ENCODE data around the gene NOTCH1.

NOTCH1 gene

DNA sequence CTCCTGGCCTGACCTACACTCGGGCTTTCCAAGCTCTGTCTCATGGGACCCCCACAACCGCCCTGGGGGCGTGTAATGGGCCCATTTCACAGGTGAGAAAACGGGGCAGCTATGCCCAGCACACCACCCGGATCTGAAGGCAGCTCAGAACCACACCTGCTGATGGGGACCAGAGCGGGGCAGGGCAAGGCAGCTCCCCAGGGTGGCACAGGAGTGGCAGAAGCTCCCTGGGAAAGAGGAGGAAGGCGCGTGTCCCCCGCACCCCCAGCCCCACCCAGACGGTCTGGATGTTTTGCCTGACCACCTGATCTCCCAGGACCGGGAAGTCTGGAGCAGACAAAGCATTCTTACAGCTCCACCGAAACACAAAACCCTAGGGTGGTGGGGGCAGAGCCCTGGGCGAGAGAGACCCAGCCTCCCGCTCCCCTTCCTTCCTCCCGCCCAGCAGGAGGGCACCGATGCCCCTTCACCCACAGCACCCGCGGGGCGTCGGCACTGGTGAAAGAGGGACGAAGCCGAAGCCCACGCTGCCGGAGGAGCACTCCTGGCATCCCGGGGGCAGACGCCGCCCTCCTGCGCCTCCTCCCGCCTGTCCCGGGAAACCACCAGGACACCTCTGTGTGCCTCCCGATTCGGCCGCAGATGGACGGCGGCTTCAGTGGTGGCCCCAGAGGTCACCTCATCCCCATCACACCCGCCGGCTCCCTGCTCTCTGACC is 14.5 kb downstream of the NOTCH1 start:
- no peak for DNase-seq

DNA sequence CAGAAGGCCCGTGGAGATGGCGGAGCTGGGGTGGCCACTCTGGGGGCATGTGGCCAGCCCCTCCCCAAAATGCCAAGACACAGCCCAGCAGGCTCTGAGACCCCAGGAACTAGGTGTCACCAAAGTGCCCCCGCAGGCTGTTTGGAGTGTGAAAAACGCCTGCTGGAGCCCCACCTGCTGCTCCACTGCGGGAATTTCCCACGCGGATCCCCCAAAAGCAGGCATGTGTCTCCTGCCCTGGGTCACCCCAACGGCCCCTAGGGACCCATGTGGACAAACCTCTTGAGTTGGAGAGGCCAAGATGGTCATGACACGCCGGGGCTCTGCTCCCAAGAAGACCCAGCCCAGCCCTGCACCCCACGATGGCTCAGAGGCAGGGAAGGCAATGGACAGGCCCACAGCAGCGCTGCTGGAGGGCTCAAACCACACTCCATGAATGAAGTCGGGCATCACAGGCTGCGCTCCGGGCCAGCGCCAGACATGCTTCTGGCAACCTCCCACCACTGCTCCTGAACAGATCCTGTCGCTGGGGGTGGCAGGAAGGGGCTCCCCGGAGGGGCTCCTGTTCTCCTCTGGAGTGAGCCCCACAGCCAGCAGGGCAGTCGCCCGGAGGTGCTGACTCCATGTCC is 15.3 kb downstream of the NOTCH1 start:
- no peak for DNase-seq

DNA sequence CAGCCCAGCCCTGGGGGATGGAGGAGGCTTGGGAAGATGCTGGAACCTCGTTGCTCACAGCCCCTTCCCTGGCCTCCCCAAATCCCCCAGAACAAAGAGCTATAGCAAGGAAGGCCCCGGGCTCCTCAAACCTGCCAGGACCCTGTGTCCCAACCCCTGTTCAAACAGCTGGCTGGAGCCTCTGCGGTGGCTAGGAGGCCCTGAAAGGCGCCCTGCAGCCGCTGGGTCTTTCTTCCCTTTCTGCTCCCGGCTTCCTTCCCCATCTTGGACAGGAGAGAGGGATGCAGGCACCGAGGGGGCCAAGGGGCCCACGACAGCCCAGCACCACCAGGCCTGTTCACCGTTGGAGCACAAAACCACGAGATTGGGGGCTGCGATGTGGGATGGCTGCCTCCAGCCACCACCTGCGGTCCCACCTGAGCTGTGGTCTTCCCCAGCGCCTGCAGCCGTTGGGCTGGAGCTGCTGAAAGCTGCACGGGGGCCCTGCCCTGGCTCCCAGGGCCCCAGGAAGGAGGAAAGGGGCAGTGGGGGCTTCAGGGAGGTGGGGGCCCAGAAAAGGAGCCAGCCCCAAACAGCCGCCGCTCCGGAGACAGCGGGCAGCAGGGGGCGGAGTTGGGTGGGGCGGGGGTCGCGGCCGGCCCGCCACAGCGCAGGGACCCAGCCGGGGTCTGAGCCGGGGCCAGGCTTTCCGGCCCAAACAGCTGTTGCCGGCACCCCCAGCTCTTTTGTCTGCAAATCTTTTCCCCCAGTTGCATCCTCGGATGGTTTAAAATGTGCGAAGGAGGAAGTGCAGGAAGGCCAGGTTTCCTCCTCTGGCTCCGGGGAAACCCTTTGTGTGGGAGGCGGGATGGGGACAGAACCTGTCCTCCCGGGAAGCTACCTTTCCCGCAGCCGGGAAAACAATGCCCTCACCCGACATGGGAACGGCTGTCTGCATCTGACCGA is 16.1 kb downstream of the NOTCH1 start:
- no peak for DNase-seq

DNA sequence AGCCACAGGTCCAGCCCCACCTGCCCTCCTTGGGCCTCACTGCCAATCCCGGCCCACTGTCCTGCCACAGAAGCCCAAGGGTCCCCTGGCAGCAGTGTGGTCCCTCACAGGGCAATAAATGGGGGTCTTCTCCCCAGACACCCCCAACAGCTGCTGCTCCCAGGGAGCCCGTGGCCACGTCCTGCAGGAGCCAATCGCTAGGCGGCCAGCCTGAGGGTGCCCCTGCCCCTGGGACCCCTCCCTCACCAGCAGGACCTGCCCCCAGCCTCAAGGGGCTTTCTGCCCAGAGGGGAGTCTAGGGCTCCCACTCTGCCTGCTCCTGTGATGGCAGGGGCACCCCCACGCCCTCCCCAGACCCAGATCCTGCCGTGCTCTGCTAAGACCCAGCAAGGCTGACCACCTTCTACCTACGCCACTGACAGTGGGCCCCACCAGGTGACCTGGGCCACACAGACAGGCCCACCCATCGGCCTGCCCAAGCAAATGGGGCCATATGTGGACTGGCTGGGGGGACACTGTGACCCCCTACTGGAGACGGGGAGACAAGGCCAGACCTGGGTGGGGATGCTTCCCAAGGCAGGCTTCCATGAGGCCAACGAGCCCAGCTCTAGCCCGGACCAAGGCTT is 17.0 kb downstream of the NOTCH1 start:
- DNase-seq, result no peak

DNA sequence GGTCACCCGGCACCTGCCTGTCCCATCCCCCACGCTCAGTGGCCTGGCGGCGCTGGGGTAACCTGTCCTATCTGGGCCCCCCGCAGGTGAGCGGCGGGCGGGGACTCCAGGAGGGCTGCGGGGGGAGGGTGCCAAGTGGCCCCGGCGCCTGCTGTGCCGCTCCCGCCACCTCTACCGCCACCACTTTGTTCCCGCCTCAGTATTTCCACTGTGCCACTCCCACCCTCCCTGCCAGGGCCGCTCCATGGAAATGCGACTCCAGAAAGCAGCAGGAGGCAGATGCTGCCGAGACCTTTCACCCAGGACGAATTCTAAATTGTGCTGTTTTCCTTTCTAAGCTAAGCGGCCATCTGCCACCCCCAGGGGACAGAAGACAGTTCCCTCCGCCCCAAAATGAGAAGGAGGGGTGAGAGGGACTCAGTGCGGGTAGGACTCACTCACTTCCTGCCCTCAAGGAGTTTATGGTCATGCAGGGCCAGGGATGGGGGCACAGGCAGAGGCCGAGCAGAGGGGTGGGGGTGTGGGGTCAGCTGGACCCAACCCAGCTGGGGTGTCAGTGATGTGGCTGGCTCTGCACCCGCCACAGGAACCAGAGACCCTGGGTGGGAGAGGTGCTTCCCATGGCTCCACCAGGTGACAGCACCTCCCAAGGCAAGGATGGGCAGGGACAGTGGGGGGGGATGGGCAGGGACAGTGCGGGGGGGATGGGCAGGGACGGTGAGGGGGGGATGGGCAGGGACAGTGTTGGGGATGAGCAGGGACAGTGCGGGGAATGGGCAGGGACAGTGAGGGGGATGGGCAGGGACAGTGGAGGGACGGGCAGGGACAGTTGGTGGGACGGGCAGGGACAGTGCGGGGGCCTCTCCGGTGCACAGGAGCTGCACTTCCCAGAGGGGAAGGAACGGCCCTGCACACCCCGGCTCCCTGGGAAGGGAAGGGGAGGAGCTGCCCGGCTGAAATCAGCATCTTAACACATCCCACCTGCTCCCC is 17.8 kb downstream of the NOTCH1 start:
- DNase-seq, result no peak

DNA sequence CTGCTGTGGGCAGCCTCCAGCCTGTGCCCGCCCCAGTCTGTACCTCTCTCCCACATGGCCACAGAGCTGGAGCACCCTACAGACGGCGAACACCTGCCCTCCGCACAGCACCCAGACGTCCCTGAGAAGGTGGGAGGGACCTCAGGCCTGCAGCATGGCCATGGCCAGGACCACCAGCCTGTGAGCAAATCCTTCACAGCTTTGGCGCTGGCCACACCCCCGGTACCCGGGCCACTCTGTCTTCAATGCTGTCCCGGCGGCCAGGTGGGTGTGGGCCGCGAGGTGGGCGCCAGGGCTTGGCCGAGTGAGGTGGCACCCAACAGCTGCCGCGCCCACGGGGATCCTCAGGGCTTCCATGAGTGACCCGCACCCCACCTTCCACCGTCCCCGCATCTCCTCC is 18.7 kb downstream of the NOTCH1 start:
- DNase-seq, result no peak

DNA sequence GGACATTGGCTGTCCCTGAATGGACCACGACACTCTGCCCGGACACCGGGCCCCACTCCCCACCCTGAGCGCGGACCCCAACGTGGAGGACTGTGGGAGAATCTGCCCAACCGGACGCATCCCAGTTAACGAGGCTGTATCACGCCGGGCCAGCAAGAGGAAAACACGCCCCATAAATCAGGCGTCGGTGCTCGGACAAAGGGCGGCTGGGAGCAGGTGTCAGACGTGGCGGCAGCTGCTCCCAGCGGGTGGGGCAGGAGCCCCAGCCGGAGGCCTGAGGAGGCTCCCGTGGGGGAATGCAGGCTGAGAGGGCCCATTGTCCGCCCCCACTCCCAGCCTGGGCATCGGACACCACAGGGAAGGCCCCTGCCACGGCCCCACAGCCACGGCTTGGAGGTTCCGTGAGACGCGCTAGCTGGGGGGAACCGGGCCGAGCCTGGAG is 19.2 kb downstream of the NOTCH1 start:
- DNase-seq, result no peak

DNA sequence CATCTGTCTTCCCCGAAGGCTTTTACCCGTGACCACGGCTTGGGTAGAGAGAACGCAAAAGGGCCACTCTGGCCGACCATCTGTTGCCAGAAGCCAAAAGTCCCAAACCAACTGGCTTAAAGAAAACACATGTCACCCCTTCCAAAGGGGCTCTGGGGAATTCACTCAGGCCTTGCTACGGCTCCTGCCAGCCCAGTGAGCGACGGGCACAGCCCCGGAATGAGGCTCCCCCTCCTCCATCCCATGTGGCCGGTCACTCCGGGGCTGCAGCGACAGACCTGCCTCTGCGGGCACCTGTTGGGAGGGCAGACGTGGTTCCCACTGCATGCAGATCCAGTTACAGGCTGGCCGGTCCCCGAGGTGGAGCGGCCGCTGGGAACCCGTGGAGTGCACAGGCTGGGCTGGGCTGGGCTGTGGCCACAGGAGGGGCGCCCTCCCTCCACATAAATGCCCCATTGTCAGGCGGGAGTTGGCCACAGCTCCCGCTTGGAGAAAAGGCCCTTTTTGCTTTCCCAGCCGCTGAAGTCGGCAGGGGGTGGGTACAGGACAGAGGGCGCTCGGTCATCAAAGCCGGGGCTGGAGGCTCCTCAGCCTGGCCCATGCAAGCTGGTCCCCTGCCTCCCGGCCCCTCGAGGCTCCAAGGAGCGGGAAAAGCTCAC is 19.9 kb downstream of the NOTCH1 start:
- DNase-seq, result no peak

DNA sequence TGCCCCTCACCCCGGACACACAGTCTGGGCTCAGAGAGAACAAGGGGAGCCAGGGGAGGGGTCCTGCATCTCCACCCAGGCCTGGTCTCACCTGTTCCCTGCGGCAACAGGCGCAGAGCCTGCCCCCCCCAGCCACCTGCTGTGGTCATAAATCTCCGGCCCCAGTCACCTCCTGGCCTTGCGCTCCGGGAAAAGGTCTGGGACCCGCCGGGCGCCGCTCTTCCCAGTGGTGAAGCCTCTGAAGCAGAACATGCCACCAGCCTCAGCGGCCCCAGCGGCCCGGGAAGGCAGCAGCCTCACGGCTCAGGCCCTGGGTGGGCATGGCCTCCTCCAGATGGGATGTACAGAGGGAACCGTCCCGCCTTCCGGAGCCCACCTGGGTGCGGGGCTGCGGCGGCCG is 20.6 kb downstream of the NOTCH1 start:
- DNase-seq, result no peak

DNA sequence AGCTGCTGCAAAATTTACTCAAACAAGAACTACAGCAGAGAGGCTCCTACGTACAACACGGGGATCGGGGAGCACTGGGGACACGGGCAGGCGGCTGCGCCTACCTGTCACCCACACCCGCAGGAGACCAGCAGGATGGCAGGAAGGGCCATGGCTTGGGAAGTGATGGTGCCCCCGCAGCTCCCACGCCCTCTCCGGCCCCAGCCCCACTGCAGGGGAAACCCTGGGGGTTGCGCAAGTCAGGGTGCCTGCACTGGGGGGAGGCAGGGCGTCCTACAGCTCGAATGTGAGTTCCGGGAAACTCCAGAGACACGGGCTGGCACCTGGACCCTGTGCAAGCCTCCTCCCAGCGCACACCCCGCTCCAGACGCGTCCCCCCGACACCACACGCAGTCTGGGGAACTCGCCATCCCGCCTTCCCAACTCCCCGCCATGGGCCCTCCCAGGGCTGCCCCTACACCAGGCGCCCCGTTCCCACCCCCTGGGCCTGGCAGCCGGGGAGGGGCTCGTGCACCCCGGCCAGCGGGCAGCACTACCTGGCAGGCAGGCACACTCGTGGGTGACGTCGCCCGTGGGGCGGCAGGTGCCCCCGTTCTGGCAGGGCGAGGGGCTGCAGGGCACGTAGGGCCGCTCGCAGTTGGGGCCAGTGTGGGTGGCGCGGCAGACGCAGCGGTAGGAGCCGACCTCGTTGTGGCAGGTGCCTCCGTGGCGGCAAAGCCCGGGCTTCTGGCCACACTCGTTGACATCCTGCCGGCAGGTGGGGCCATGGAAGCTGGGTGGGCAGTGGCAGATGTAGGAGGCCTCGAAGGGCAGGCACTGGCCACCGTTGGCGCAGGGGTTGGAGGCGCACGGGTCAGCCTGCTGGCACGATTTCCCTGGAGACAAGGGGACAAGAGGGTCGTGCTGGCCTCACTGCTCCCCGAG is 23.3 kb downstream of the NOTCH1 start:
- DNase-seq, result no peak

DNA sequence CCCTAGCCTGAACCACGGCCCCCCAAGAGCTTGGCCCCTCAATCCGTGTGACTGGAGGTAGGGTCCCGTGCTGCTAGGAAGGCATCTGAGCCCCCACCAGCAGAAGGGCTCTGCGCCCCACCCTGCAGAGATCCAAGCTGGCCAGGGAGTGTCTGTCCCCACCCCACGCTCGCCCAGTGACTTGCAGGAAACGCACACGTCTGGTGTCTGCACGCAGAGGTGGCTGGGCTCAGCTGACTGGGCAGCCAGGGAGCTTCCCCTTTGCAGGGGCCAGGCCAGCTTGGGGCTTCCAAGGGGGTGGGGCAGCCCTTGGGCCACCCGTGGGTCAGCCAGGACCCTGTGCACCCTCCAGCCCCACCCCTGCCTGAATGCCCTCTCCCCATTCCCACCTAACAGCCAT is 24.3 kb downstream of the NOTCH1 start:
- DNase-seq, result no peak

DNA sequence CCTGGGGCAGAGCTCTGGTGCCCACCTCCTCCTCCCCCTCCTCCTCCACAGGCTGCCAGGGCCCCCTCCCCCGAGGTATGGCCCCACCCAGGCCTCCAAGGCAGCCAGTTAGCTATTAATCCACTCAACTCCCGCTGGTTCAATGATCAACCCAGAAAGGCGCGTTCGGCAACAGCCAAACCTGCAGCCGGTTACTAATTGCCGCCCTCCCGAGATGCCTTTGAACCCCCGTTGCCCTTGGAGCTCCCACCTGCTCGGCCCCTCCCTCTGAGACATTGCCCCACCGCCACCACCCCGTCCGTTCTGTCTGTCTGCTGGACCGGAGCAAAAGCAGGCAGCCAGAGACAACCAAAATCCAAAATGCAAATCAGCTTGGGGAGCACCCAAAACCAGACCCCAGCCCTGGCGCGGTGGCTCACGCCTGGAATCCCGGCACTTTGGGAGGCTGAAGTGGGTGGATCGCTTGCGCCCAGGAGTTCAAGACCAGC is 25.8 kb downstream of the NOTCH1 start:
- no peak for DNase-seq

DNA sequence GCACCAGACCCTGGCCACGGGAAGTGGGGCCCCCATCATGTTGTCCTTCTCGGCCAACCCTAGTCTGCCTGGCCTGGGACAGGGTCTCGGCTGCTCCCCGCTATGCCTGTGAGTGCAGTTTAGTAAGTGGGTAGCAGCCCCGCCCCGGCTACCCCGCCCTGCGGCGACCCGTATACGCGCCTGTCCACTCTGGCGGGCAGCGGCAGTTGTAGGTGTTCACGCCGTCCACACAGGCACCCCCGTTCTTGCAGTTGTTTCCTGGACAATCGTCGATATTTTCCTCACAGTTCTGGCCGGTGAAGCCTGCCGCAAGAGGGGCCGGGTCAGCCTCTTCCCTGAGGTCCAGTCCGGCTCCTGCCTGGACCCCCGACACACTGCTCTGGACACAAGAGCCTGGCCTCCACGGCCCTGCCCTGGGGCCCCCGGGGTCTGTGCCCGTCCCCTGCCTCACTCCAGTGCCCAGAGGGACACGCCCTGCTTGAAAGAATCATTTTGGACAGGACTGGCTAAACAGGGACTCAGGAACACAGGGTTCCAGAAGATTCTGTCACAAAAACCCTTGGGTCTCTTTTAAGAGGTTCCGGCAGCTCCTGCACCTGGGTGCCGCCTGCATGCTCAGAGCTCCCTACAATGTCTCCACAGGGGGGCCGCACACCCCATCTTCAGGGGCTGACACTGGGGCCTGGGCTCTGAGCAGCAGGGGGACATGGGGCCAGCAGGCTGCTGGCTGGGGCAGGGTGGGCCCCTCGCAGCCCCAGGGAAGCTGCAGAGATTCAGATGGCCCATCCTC is 26.4 kb downstream of the NOTCH1 start:
- no peak for DNase-seq

DNA sequence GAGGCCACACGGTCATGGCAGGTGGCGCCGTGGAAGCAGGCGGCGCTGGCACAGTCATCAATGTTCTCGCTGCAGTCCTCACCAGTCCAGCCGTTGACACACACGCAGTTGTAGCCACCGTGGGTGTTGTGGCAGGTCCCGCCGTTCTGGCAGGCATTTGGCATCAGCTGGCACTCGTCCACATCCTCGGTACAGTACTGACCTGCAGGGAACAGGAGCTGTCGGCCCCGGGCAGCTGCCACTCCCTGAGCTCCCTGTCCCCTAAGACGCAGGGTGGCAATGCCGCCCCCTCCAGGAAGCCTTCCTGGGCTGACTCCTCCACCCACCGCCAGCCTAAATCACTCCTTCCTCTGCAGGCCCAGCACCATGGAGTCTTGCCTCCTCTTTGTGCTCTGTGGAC is 27.2 kb downstream of the NOTCH1 start:
- DNase-seq, result no peak

DNA sequence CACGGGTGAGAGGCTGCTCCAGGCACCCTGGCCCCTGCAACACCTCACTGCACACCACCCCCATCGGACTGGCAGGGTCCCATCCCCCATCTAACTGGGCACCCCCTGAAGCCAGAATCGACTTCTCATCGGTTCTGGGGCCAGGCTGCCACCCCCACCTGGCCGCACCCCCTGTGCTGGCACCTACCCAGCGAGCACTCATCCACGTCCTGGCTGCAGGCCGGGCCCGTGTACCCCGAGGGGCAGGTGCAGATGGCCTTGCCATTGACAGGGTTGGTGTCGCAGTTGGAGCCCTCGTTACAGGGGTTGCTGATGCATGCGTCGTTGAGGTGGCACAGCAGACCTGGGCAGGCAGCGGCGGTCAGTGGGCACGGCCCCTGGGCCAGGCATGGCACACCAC is 27.9 kb downstream of the NOTCH1 start:
- DNase-seq, result no peak

DNA sequence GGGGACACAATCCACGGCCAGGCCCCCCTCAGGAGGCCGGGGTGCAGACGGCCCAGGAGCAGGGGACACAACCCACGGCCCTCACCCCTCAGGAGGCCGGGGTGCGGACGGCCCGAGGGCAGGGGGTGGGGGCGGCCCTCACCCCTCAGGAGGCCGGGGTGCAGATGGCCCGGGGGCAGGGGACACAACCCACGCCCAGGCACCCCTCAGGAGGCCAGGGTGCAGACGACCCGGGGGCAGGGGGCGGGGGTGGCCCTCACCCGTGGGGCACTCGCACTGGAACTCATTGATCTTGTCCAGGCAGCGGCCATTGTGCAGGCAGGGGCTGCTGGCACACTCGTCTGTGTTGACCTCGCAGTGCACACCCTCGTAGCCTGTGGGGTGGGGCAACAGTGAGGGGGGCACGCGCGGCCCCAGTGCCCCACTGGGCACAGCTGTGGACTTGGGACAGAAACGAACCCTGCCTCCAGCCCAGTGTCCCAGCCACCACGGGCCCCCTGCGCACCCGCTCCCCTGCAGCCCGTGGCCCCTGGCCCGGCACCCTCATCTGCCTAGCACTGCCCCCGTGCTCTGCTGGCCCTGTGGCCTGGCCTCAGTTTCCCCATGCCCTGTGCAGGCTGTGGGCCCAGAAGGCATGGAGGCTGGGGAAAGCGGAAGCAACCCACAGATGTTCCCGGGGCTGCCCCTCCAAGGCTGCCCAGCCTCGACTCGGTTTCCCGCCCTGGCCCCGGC is 28.7 kb downstream of the NOTCH1 start:
- DNase-seq, result no peak

DNA sequence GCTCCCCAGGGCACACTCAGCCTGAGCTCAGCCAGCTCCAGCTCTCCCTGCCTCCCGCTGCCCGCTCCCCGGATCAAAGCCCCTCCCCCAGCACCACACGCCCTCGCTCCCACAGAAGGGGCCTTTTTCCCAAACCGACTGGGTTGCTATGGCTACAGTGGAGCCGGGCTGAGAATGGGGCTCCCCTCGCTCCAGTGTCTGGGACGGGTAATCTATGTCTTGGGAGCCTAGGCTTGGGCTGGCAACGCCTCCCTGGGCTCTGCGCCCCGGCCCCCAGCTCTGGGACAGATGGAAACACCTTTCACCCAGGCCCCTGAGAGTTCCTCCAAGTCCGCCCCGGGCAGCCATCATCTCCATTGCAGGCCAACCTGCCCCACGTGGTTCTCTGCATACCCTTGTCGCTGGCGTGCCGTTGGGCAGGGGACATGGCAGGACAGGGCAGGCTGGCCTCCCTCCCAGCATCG is 29.6 kb downstream of the NOTCH1 start:
- no peak for DNase-seq

DNA sequence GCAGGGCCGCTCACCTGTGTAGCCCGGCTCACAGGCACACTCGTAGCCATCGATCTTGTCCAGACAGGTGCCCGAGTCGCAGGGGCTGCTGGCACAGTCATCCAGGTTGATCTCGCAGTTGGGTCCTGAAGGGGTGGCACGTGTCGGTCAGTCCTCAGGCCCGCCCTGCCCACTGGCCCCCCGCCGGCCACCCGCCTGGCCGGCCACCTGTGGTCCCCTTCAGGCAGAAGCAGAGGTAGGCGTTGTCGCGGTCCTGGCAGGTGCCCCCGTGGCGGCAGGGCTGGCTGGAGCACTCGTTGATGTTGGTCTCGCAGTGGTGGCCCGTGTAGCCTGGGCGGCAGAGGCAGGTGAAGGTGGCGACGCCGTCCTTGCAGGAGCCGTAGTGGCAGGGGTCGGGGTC is 30.6 kb downstream of the NOTCH1 start:
- DNase-seq, result no peak

Data from NCI-H446 treated with DMSO at 0.1 percent for 48 hours (cell line).